LNCAP (cell line): Measurements from ENCODE around the gene DHRS2.

Experiments used
- TF ChIP-seq, protein P1 (sequence below): fragments of 450-650 bp; IDR thresholded peaks from 2 replicates; pipeline ENCODE4 v1.5.1; 2017; ENCODE audit warnings: mild to moderate bottlenecking

DHRS2 gene

DNA sequence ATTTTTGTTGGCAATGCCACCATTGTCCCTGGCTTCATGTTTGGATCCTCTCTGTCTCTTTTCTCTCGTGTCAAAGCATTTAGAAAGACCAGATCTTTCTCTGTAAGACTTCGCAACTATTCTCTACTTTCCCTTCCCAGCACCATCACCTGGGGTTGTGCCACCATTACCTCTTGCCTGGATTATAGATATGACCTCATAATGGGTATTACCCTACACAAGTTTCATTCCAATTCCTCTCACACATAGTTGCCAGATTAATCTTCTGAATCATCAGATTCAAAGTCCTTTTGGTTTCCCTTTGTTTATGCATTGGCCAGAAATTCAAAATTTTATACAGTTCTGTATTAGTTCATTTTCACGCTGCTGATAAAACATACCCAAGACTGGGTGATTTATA is 27.2 kb upstream of the DHRS2 start:
- TF ChIP-seq, protein P1, sequence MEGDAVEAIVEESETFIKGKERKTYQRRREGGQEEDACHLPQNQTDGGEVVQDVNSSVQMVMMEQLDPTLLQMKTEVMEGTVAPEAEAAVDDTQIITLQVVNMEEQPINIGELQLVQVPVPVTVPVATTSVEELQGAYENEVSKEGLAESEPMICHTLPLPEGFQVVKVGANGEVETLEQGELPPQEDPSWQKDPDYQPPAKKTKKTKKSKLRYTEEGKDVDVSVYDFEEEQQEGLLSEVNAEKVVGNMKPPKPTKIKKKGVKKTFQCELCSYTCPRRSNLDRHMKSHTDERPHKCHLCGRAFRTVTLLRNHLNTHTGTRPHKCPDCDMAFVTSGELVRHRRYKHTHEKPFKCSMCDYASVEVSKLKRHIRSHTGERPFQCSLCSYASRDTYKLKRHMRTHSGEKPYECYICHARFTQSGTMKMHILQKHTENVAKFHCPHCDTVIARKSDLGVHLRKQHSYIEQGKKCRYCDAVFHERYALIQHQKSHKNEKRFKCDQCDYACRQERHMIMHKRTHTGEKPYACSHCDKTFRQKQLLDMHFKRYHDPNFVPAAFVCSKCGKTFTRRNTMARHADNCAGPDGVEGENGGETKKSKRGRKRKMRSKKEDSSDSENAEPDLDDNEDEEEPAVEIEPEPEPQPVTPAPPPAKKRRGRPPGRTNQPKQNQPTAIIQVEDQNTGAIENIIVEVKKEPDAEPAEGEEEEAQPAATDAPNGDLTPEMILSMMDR, result no peak

DNA sequence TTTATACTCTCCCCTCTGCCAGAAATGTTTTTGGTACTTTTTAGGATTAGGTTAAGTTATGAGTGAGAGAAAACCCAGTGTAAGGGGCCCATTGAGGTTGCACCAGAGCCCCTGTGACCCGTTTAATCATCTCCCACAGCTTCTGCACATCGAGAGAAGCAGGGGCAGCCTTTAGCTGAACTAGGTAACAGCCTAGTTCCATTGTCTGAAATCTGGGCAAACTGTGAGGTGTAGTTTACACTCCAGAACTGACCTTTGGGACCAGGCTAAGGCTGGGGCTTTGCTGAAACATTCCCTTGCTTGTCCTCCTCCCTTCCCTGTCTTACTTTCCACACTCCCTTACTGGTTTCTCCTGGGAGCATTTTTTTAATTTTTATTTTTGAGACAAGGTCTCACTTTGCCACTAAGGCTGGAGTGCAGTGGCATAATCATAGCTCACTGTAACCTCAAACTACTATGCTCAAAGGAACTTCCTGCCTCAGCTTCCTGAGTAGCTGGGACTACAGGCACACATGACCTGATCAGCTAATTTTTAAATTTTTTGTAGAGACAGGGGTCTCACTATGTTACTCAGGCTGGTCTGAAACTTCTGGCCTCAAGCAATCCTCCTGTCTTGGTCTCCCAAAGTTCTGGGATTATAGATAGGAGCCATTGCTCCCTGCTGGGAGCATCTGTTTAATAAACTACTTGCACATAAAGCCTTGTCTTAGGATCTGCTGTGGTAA is 25.9 kb upstream of the DHRS2 start:
- TF ChIP-seq, protein P1, result no peak

DNA sequence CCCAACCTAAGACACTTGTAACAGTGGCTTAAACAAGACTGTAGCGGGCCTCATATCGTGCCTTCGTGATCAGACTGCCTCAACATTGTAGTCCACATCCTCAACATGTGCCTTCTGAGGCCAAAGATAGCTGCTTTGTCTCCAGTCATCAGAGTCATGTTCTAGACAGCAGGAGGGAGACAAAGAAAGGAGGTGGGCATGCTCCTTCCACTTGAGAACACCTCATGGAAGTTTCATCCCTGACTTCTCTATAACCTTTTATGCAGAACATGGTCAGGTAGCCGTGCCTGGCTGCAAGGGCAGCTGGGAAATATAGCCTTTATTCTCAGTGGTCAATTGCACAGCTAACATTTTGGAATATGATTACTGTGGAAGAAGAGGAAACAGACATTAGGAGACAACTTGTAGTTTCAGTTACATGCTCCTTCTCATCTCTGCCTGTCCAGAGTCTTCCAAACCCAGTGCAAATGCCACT is 25.3 kb upstream of the DHRS2 start:
- TF ChIP-seq, protein P1, result no peak

DNA sequence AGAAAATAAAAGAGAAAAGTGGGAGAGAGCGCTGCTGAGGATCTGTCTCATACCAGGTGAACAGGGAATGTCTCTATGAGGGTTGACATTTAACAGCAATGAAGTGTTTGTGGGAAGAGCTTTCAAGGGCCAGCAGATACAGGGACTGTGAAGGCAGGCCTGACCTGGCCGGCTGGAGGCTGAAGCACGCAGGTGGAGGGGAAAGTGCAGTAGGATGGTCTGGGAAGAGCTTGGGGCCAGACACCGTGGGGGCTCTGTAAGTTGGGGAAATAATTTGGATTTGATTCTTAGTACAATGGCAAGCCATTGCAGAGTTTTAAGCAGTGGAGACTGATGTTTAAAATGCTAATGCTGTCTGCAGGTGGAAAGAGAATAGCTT is 23.8 kb upstream of the DHRS2 start:
- TF ChIP-seq, protein P1, result no peak

DNA sequence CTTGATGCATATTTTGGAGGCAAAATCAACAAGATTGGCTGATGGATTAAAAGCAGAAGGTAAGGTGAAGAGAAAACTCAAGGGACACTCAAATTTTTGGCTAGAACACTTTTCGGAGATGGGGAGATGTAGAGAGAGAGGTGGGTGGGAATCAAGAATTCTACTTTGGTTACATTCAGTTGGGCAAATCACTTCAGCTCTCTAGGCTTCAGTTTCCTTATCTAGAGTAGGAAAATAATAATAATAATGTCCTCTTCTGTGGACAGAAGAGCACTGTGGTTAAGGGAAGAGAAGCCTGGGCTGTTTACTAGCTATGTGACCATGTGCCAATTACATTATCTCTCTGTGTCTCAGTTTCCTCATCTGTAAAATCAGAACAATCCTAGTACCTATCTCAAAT is 23.4 kb upstream of the DHRS2 start:
- TF ChIP-seq, protein P1, result no peak

DNA sequence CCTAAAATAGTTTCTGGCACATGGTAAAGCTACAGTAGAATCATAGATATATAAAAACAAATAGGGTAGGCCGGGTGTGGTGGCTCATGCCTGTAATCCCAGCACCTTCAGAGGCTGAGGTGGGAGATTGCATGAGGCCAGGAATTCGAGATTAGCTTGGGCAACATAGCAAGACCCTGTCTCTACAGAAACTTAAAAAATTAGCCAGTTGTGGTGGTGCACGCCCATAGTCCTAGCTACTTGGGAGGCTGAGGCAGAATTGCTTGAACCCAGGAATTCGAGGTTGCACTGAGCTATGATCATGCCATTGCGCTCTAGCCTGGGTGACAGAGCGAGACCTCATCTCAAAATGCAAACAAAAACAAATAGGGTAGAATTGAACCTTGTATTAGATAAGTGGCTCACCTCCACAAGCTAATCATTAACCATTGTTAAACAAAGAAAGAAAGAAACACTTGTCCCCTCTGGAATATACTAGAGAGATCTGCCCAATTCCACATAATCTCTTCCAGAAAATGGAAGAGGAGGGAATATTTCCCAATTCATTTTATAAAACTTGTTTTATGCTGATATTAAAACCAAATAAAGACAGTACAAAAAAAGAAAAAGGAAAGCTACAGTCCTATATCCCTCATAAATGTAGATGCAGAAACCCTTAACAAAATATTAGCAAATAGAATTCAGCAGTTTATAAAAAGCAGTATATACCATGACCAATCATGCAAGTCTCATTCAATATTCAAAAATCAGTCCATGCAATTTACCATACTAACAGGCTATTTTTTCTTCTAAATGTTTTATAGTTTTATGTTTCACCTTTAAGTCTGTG is 22.7 kb upstream of the DHRS2 start:
- TF ChIP-seq, protein P1, result no peak

DNA sequence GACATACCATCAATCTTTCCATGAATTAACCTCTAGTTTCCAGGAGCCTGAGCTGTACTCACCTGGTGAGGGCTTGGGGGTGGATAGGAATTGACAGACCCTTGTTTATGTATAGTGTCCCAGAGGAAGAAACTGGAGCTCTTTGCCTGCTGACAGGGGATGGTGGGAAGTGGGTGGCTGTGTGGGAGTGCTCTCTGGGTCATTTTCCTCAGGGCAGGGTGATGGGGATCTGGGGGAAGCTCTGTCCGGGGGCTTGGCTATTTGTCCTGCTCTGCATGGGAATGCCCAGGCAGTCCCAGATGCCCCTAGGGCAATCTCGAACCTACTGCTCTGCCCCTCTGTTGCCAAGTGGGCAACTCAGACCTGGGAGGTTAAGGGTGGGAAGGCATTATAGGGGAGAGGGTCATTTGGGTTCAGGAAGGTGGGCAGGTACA is 21.8 kb upstream of the DHRS2 start:
- TF ChIP-seq, protein P1, result no peak
